Stomach (tissue), 9 donors: ENCODE measurements around the gene SYTL5. TPM values are rescaled to one million over a fixed set of nuclear protein-coding genes. Genes with fewer than 3 reads are reported as not detected.
"Not testable (repeated sequence)": the region's sequence is repeated elsewhere in the genome, so short reads cannot be mapped to it uniquely, and the experiment has no call there.

ENCODE experiments used
- DNase-seq, 2 donors: peaks; one replicate each; pipeline versions ENCODE4 v3.0.0 to v3.0.0-alpha.2; 2013 to 2019
- H3K27ac ChIP-seq, 5 donors: fragments of 200-600 bp in 4 of 5; sonication (generic) in 4 of 5; one replicate each; pipeline ENCODE4 v1.5.1; 2013 to 2019; ENCODE audit warnings: mild to moderate bottlenecking in 1 of 5, moderate library complexity in 1 of 5
- H3K27me3 ChIP-seq, 3 donors: fragments of 200-600 bp; sonication (generic); one replicate each; pipeline ENCODE4 v1.5.1; 2017 to 2019; ENCODE audit warnings: mixed run types in 1 of 3
- H3K36me3 ChIP-seq, 4 donors: fragments of 200-600 bp; sonication (generic); 1 replicate in 3 of 4; 2 replicates in 1 of 4; pipeline ENCODE4 v1.5.1; 2016 to 2019
- H3K4me1 ChIP-seq, 4 donors: fragments of 200-600 bp; sonication (generic); one replicate each; pipeline ENCODE4 v1.5.1; 2016 to 2019
- H3K4me3 ChIP-seq, 4 donors: fragments of 200-600 bp; sonication (generic) in 3 of 4; one replicate each; pipeline ENCODE4 v1.5.1; 2016 to 2019; ENCODE audit warnings: mild to moderate bottlenecking in 1 of 4
- H3K9me3 ChIP-seq, 4 donors: fragments of 200-600 bp; sonication (generic); one replicate each; pipeline ENCODE4 v1.5.1; 2016 to 2019
- CTCF ChIP-seq, 7 experiments: fragments of 450-650 bp in 4 of 7; fragments of 200-600 bp in 3 of 7; sonication (generic) in 3 of 7; IDR thresholded peaks; one replicate each; pipeline ENCODE4 v1.5.1; 2016 to 2019; ENCODE audit warnings: antibody characterized with exemption in 7 of 7, control low read depth in 2 of 7, mild to moderate bottlenecking in 1 of 7
- EP300 ChIP-seq: sonication (generic); formaldehyde crosslinking; IDR thresholded peaks from one replicate; pipeline ENCODE4 v1.6.1; 2017; ENCODE audit warnings: antibody characterized with exemption
- POLR2A ChIP-seq, 4 donors: fragments of 450-650 bp; IDR thresholded peaks; one replicate each; pipeline ENCODE4 v1.6.1; 2016; ENCODE audit warnings: antibody characterized with exemption in 4 of 4, control low read depth in 2 of 4, mild to moderate bottlenecking in 1 of 4, moderate library complexity in 1 of 4
- POLR2AphosphoS5 ChIP-seq, 3 donors: sonication (generic); formaldehyde crosslinking; IDR thresholded peaks; one replicate each; pipeline ENCODE4 v1.6.1; 2016; ENCODE audit warnings: antibody characterized with exemption in 3 of 3
- WGBS, 5 donors: extraction: QIAGEN DNeasy Blood & Tissue Kit in 3 of 5; methylation state at CpG; one replicate each; pipeline versions ENCODE4 v1.1.5 to v1.1.7; 2013 to 2018; 5-methylcytosine and 5-hydroxymethylcytosine counted together
- intact Hi-C: fragments of 100-400 bp; cut with DNase I; formaldehyde crosslinking; loops from one replicate; pipeline ENCODE4 v1.15.1; 2023; ENCODE audit warnings: low total_unique reads
- polyA plus RNA-seq, 3 donors: library from polyadenylated mRNA; stranded (reverse); fragments of 200-250 nt; gene quantifications; one replicate each; pipeline ENCODE4 v1.2.3, GENCODE V29; 2013
- total RNA-seq, 5 donors: library from RNA; depleted of rRNA; stranded (reverse); fragments of >200 nt; gene quantifications; one replicate each; pipeline versions ENCODE4 v1.1.0 to v1.2.3, GENCODE V29; 2014 to 2016
- donor health status: healthy with polysubstance abuse.
- donor health status: Bipolar disorder and iron deficiency.
- donor health status: healthy.

The SYTL5 gene
- total and polyA plus RNA-seq, 8 donors: under 0.01 to 18.9 (median 4.9) TPM

GRCh38 chrX:37986893-37987292, 19.5 kb upstream of the SYTL5 start:
- Histone ChIP-seq H3K36me3 (no peaks in the 10 kb centered on the region), H3K4me3 (no peak overlapping the region), H3K27me3 (no peaks in the 10 kb centered on the region), H3K9me3 (peaks cover 0 to 5% (median 0%) of the 10 kb centered on the region in 4 donors), H3K4me1 (no peaks in the 10 kb centered on the region), H3K27ac (no peak overlapping the region)
- intact Hi-C loops: no loop called here
- 61 to 100% (median 88%) methylated on average over 1 of the region's 1 CpG for whole genome bisulfite sequencing, 5 donors
- DNase-seq: no peak
- TF ChIP-seq POLR2AphosphoS5 (IDR thresholded peaks at IDR 0.05): no peak
- TF ChIP-seq EP300: no peak
- TF ChIP-seq CTCF (IDR thresholded peaks at IDR 0.05): no peak
- no peak for TF ChIP-seq POLR2A (IDR thresholded peaks at IDR 0.05)

GRCh38 chrX:37989304-37989703, 17.0 kb upstream of the SYTL5 start:
- H3K4me1 ChIP-seq: no peaks in the 10 kb centered on the region
- no peak for TF ChIP-seq POLR2AphosphoS5 (IDR thresholded peaks at IDR 0.05)
- no peak for TF ChIP-seq CTCF (IDR thresholded peaks at IDR 0.05)
- no peak for TF ChIP-seq EP300
- peaks cover 0 to 3% (median 0%) of the 10 kb centered on the region in 3 donors for H3K27me3 ChIP-seq
- intact Hi-C loops: no loop called here
- no peak for DNase-seq
- no peak overlapping the region for H3K27ac ChIP-seq
- H3K9me3 ChIP-seq: no peaks in the 10 kb centered on the region
- H3K4me3 ChIP-seq: no peak overlapping the region
- no peaks in the 10 kb centered on the region for H3K36me3 ChIP-seq

GRCh38 chrX:37991303-37991702, 15.1 kb upstream of the SYTL5 start:
- H3K4me3 ChIP-seq, H3K27me3 ChIP-seq, intact Hi-C loops, DNase-seq, H3K4me1 ChIP-seq, H3K9me3 ChIP-seq, H3K36me3 ChIP-seq, H3K27ac ChIP-seq: not testable (repeated sequence)
- 72 to 94% (median 87%) methylated on average over 6 of the region's 6 CpGs for WGBS, 5 donors

- H3K27ac ChIP-seq: no peak overlapping the region
- intact Hi-C loops: no loop called here
- WGBS, 5 donors: 85 to 100% (median 95%) methylated on average over 1 to 3 of the region's 3 CpGs
These were observed 13.2 kb upstream of the SYTL5 start for GRCh38 chrX:37993176-37993575.

More at GRCh38 chrX:37993176-37993575, 13.2 kb upstream of the SYTL5 start:
- peaks cover 0 to 4% (median 3%) of the 10 kb centered on the region in 3 donors for H3K27me3 ChIP-seq
- H3K9me3 ChIP-seq: no peaks in the 10 kb centered on the region
- DNase-seq: no peak
- no peaks in the 10 kb centered on the region for H3K4me1 ChIP-seq
- TF ChIP-seq POLR2AphosphoS5 (IDR thresholded peaks at IDR 0.05) (no peak), POLR2A (IDR thresholded peaks at IDR 0.05) (no peak), CTCF (IDR thresholded peaks at IDR 0.05) (no peak), EP300 (no peak)
- H3K4me3 ChIP-seq: no peak overlapping the region
- no peaks in the 10 kb centered on the region for H3K36me3 ChIP-seq
